ENCODE measurements around the gene MUC6. TPM values are rescaled to one million over a fixed set of nuclear protein-coding genes. Genes with fewer than 3 reads are reported as not detected.

Gene MUC6
- total RNA-seq, 1 experiment from 2014 or later: 0.49 TPM

- ATAC-seq (no peak), DNase-seq (ENCODE audit: low read depth, low spot score) (no peak)
- no peaks in the 10 kb centered on the region for H3K9me3 ChIP-seq (ENCODE audit: control insufficient read depth, insufficient read depth, low read depth, low read length)
- no peak overlapping the region for H3K4me3 ChIP-seq (ENCODE audit: low read depth in 2 of 2, low read length in 2 of 2)
- intact Hi-C loops (cut with micrococcal nuclease; ENCODE audit: unreplicated experiment): no loop called here
- H3K27me3 ChIP-seq (ENCODE audit: control insufficient read depth, insufficient read depth, low read length): no peaks in the 10 kb centered on the region
- BruUV-seq (replicated peaks): no TSS peak
- no peaks in the 10 kb centered on the region for H3K36me3 ChIP-seq (ENCODE audit: control insufficient read depth, insufficient read depth, low read length)
- POLR2A ChIA-PET: no interaction called here
- CTCF ChIA-PET: no interaction called here
- no peak for TF ChIP-seq SIN3A (IDR thresholded peaks at IDR 0.05; ENCODE audit: borderline replicate concordance, insufficient read depth, low read depth, low read length)
- TF ChIP-seq POLR2AphosphoS5 (IDR thresholded peaks at IDR 0.05; ENCODE audit: low read depth, low read length): no peak
- no peak for TF ChIP-seq REST (IDR thresholded peaks at IDR 0.05; ENCODE audit: insufficient read depth in 1 of 2, low read depth in 2 of 2, low read length in 1 of 2)
- no peak for TF ChIP-seq TCF7L2 (IDR thresholded peaks at IDR 0.05; ENCODE audit: low read depth, low read length)
- no peak for TF ChIP-seq CTCF (IDR thresholded peaks at IDR 0.05)
- H3K27ac ChIP-seq (ENCODE audit: low read length): no peak overlapping the region
- H3K4me1 ChIP-seq (ENCODE audit: control insufficient read depth, insufficient read depth, low read length): peaks cover 18% of the 10 kb centered on the region
- in situ Hi-C loops (cut with HindIII; ENCODE audit: low pct_unique_long_range_greater_than_20kb, low sequenced_read_pairs): no loop called here
These were observed 7.6 kb upstream of the MUC6 start for GRCh38 chr11:1044160-1044559.

- intact Hi-C loops (cut with micrococcal nuclease; ENCODE audit: unreplicated experiment): no loop called here
- CTCF ChIA-PET: no interaction called here
- TF ChIP-seq CTCF (IDR thresholded peaks at IDR 0.05): no peak
- no peak for TF ChIP-seq REST (IDR thresholded peaks at IDR 0.05; ENCODE audit: insufficient read depth in 1 of 2, low read depth in 2 of 2, low read length in 1 of 2)
- no peak for TF ChIP-seq SIN3A (IDR thresholded peaks at IDR 0.05; ENCODE audit: borderline replicate concordance, insufficient read depth, low read depth, low read length)
- no peak for TF ChIP-seq POLR2AphosphoS5 (IDR thresholded peaks at IDR 0.05; ENCODE audit: low read depth, low read length)
- TF ChIP-seq TCF7L2 (IDR thresholded peaks at IDR 0.05; ENCODE audit: low read depth, low read length): no peak
- ATAC-seq (no peak), DNase-seq (ENCODE audit: low read depth, low spot score) (no peak)
- H3K36me3 ChIP-seq (ENCODE audit: control insufficient read depth, insufficient read depth, low read length): no peaks in the 10 kb centered on the region
- POLR2A ChIA-PET: no interaction called here
- H3K27ac ChIP-seq (ENCODE audit: low read length): no peak overlapping the region
- peaks cover 18% of the 10 kb centered on the region for H3K4me1 ChIP-seq (ENCODE audit: control insufficient read depth, insufficient read depth, low read length)
- BruUV-seq (replicated peaks): no TSS peak
- H3K4me3 ChIP-seq (ENCODE audit: low read depth in 2 of 2, low read length in 2 of 2): no peak overlapping the region
- H3K27me3 ChIP-seq (ENCODE audit: control insufficient read depth, insufficient read depth, low read length): no peaks in the 10 kb centered on the region
- no peaks in the 10 kb centered on the region for H3K9me3 ChIP-seq (ENCODE audit: control insufficient read depth, insufficient read depth, low read depth, low read length)
- in situ Hi-C loops (cut with HindIII; ENCODE audit: low pct_unique_long_range_greater_than_20kb, low sequenced_read_pairs): no loop called here
These were observed 7.1 kb upstream of the MUC6 start for GRCh38 chr11:1043563-1044096.
